ENCODE data around the gene TMCO4. TPM values are rescaled to one million over a fixed set of nuclear protein-coding genes. Genes with fewer than 3 reads are reported as not detected.

The TMCO4 gene
- total RNA-seq, 1 donor from 2014 or later = 28.7 TPM

- H3K27me3 ChIP-seq = no peaks in the 10 kb centered on the region
- intact Hi-C loops (cut with DNase I) = no loop called here
- no peak for DNase-seq (ENCODE audit: extremely low spot score in 2 of 2)
- H3K27ac ChIP-seq = no peak overlapping the region
- TF ChIP-seq POLR2AphosphoS5 (IDR thresholded peaks at IDR 0.05; ENCODE audit: insufficient read depth in 1 of 2, low read depth in 1 of 2) (no peak), POLR2A (IDR thresholded peaks at IDR 0.05) (no peak)
- peaks cover 9% of the 10 kb centered on the region for H3K4me1 ChIP-seq
- no peak overlapping the region for H3K4me3 ChIP-seq
- H3K9me3 ChIP-seq = no peaks in the 10 kb centered on the region
- H3K36me3 ChIP-seq = no peaks in the 10 kb centered on the region
Measured at GRCh38 chr1:19840228-19840627, 40.5 kb upstream of the TMCO4 start.

GRCh38 chr1:19837866-19838265 lies 38.1 kb upstream of the TMCO4 start:
- H3K27ac ChIP-seq = no peak overlapping the region
- H3K27me3 ChIP-seq = no peaks in the 10 kb centered on the region
- H3K4me1 ChIP-seq = no peaks in the 10 kb centered on the region
- no peaks in the 10 kb centered on the region for H3K36me3 ChIP-seq
- no peak for DNase-seq (ENCODE audit: extremely low spot score in 2 of 2)
- intact Hi-C loops (cut with DNase I) = no loop called here
- TF ChIP-seq CTCF (IDR thresholded peaks at IDR 0.05) = no peak
- no peak for TF ChIP-seq POLR2AphosphoS5 (IDR thresholded peaks at IDR 0.05; ENCODE audit: insufficient read depth in 1 of 2, low read depth in 1 of 2)
- no peak for TF ChIP-seq POLR2A (IDR thresholded peaks at IDR 0.05)
- no peak overlapping the region for H3K4me3 ChIP-seq
- H3K9me3 ChIP-seq = no peaks in the 10 kb centered on the region

GRCh38 chr1:19835578-19835977 lies 35.9 kb upstream of the TMCO4 start:
- TF ChIP-seq POLR2AphosphoS5 (IDR thresholded peaks at IDR 0.05; ENCODE audit: insufficient read depth in 1 of 2, low read depth in 1 of 2) (no peak), POLR2A (IDR thresholded peaks at IDR 0.05) (no peak), CTCF (IDR thresholded peaks at IDR 0.05) (no peak)
- Histone ChIP-seq H3K4me3 (no peak overlapping the region), H3K9me3 (no peaks in the 10 kb centered on the region), H3K27ac (no peak overlapping the region), H3K27me3 (no peaks in the 10 kb centered on the region), H3K36me3 (no peaks in the 10 kb centered on the region), H3K4me1 (no peaks in the 10 kb centered on the region)
- intact Hi-C loops (cut with DNase I) = no loop called here
- no peak for DNase-seq (ENCODE audit: extremely low spot score in 2 of 2)

GRCh38 chr1:19831441-19831840 lies 31.7 kb upstream of the TMCO4 start:
- H3K9me3 ChIP-seq = no peaks in the 10 kb centered on the region
- H3K27me3 ChIP-seq = no peaks in the 10 kb centered on the region
- no peaks in the 10 kb centered on the region for H3K4me1 ChIP-seq
- DNase-seq (ENCODE audit: extremely low spot score in 2 of 2) = no peak
- no peak overlapping the region for H3K27ac ChIP-seq
- intact Hi-C loops (cut with DNase I) = no loop called here
- no peaks in the 10 kb centered on the region for H3K36me3 ChIP-seq
- H3K4me3 ChIP-seq = no peak overlapping the region
- TF ChIP-seq CTCF (IDR thresholded peaks at IDR 0.05) (no peak), POLR2A (IDR thresholded peaks at IDR 0.05) (no peak), POLR2AphosphoS5 (IDR thresholded peaks at IDR 0.05; ENCODE audit: insufficient read depth in 1 of 2, low read depth in 1 of 2) (no peak)

- no peak overlapping the region for H3K27ac ChIP-seq
- DNase-seq (ENCODE audit: extremely low spot score in 2 of 2) = no peak
- H3K36me3 ChIP-seq = no peaks in the 10 kb centered on the region
- no peak overlapping the region for H3K4me3 ChIP-seq
- no peaks in the 10 kb centered on the region for H3K27me3 ChIP-seq
- no peaks in the 10 kb centered on the region for H3K9me3 ChIP-seq
- intact Hi-C loops (cut with DNase I) = no loop called here
- no peaks in the 10 kb centered on the region for H3K4me1 ChIP-seq
- TF ChIP-seq POLR2A (IDR thresholded peaks at IDR 0.05) (no peak), CTCF (IDR thresholded peaks at IDR 0.05) (no peak), POLR2AphosphoS5 (IDR thresholded peaks at IDR 0.05; ENCODE audit: insufficient read depth in 1 of 2, low read depth in 1 of 2) (no peak)
Measured at GRCh38 chr1:19828546-19828945, 28.8 kb upstream of the TMCO4 start.
